NCI-H2107 treated with DMSO at 0.1 percent for 48 hours (cell line): ENCODE results near the gene ARHGAP24.

Source experiments
- DNase-seq: peaks from one replicate; lab custom pipeline; 2025; ENCODE audit not compliant: unreplicated experiment; lab: John Stamatoyannopoulos, UW

Gene ARHGAP24

GRCh38 chr4:85733798-85734197 lies 258.8 kb downstream of the ARHGAP24 start:
- DNase-seq = no peak

DNA sequence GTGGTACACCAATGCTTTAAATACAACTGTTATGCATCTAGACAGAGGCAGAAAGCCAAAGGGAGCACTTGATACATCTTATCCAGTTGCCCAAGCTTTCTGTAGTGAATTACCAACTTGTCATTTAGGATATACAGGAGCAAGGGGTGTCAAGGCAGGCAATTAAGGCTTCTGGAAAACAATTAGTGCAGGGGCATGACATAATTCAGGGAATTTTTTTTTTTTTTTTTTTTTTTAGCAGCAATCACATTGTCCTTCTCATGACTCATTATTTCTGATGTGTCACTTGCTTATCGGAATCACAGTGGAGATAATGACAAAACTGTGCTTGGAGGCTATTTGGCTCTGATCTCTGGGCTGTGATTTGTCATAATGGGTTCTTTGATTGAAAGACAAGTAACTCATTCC lies 259.5 kb downstream of the ARHGAP24 start:
- DNase-seq = no peak

GRCh38 chr4:85736571-85736970 lies 261.6 kb downstream of the ARHGAP24 start:
- no peak for DNase-seq

DNA sequence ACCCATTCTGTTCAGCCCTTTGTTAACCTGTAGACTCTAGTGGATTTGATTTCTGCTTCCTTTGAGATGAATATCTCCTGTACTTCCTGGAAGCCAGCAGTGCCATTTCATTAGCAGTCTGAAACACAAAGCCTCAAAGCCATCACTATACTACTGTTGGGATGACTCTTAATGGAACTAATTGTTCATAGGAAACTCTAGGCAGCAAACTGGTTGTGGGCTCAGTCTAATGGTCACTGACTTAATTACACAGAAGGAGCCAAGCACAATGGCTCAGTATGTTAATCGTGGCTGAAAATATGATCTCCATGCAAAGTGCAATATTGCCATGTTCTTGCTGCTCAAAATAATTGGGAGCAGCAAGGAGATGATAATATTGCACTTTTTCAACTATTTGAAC lies 262.3 kb downstream of the ARHGAP24 start:
- no peak for DNase-seq

DNA sequence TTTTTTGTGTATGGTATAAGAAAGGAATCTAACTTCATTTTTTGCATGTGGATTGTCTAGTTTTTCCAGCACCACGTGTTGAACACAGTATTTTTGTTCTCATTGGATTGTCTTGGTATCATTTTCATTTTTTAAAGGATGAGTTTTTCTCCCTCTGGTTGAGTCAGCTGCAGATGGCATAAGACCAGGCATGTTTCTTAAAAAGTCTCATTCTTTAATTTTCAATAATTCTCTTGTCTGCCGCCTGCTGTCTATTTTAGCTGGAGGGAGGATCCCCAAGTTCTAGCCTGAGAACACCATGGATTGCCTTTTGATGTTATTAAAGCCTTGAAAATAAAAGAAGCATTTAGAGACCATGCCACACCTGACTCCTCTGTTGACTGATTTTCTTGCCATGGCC lies 263.8 kb downstream of the ARHGAP24 start:
- DNase-seq = no peak

DNA sequence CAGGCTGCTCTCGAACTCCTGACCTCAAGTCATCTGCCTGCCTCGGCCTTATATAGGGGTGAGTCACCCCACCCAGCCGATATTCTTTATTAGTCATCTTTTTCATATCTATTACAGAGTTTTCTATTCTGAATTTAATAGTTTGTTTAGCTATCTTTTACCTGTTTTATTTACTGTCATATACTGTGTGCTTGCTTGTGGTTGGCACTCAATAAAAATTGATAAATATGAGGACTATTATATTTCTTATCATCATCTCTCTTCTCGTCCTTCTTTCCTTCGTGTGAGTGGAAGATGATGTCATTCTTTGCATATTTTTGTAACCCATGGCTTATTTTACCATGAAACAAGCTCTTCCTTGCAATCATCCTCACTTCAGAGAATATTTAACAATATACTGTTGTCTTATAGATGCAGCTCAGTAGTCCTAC lies 265.5 kb downstream of the ARHGAP24 start:
- no peak for DNase-seq

DNA sequence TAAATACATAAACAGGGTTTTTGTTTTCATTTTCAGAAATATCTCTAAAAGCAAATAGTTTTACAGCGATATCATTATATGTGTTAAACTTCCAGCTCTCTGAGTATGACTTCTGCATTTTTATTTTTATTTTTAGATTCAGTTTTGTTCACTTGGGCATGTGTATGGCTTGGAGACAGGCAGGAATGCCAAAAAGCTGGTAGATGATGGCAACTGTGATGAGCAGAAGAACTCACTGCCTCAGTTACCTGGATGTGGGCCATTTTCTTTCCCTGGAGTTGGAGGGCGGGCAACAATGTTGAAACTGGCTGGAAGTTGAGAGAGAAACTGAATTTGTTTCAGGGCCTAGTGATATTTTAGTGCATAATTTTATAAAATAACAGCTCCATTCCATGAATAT lies 266.4 kb downstream of the ARHGAP24 start:
- no peak for DNase-seq

DNA sequence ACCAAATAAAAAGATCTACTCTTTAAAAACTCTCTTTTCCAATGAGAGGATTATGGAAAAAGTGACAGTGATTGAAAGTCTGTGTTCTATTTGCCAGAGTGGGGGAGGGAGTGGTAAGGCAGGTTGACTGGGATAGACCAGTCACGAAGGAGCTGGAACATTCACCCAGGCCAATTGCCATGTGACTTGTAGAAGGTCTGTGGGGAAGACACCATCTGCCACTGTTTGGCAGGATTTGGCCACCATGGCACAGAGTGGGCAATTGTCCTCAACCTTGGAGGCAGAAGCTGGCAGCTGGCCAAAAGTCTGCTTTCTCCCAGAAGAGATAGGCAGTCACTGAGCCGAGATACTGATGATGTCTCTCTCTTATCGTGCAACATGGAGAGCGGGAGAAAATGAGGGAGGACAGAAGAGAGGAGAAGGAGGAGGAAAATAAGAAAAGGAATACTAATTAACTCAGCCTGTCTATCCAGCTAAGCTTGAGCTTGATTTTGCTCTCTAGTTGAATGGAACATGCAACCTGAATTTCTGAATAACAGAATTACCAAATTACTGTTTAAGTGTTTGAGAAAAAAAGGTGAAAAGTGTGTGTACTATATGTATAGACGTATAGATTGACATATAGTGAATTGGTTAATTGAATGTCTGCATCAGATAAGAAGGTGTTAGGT lies 267.1 kb downstream of the ARHGAP24 start:
- no peak for DNase-seq

GRCh38 chr4:85744950-85745349 lies 270.0 kb downstream of the ARHGAP24 start:
- no peak for DNase-seq

GRCh38 chr4:85745939-85746338 lies 271.0 kb downstream of the ARHGAP24 start:
- DNase-seq = no peak

DNA sequence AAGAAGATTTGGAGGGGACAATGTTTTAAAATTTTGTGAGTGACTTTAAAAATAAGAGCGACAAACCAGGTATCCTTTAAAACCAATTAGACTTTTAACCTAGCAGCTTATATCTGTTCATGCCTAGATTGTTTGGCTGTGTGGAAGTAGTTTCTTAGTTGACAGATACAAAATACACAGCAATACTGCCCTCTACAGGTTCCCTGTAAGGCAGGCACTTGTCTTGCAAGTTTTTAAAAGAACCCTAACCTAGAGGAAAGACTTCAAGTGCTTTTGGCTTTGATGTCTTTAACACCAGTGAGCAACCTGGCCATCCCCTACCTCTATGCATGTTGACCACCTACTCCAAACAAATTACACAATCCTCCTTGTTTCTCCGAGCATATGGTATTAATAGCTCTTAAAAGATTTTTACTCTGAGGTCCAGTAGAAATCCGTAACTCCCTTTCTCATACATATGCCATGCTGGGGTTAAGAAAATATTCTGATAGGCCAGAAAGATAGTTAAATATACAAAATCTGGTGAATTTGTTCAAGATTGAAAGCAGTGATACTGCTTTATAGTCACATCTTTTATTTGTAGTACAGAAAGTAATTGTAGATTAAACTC lies 273.0 kb downstream of the ARHGAP24 start:
- DNase-seq = peak; percentile 61

GRCh38 chr4:85748654-85749053 lies 273.7 kb downstream of the ARHGAP24 start:
- no peak for DNase-seq

DNA sequence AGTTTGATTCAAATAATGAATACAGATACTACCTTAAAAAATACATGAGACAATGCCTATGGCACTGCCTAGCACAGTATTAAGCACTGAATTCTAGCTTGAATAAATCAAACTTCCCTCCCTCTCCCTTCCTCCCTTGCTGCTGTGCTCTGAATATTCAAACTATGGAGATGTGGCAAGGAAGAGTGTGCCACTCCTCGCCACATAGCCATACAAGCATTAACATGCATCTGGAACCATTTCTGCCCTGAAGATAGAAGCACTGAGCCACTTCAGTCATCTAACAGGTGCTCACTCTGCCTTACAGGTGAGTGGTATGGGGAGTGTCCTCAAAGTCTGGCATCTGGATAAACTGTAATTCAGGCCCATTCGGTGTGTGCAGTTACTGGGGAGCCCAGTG lies 276.9 kb downstream of the ARHGAP24 start:
- DNase-seq = no peak

DNA sequence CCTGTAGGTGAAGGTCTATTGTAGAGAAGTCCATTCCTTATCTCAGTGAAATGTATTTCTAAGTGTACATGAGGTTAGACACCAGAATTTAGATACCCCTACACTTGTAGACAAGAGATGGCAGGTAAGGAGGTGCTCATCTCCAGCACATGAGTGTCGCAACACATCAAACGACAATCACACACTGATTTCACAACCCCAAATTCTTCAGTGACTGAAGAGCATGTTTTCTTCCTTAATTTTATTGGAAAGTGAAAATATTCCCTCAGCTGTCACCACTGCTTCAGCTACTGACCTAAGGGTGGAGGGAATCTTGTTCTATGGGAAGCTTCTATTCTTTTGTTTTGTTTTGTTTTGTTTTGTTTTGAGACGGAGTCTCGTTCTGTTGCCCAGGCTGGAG lies 280.3 kb downstream of the ARHGAP24 start:
- DNase-seq = no peak

- no peak for DNase-seq
Measured at GRCh38 chr4:85756938-85757337, 282.0 kb downstream of the ARHGAP24 start.

DNA sequence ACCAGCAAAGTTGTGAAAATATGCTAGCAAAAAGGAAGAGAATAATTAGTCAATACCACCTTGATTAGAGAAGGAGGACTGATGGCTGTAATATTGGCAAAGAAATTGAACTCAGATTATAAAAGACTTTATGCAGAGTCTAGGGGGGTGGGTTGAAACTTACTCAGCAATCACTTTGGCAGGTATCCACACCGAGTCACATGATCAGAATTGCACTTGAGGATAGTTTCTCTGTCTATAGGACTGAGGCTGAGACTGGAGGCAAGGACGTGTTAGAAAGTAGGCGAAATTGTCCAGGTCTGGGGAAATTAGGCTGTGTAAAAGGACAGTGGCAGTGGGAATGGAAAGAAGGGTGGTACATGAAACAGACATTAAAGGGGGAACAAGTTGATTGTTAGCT lies 284.4 kb downstream of the ARHGAP24 start:
- DNase-seq = no peak

DNA sequence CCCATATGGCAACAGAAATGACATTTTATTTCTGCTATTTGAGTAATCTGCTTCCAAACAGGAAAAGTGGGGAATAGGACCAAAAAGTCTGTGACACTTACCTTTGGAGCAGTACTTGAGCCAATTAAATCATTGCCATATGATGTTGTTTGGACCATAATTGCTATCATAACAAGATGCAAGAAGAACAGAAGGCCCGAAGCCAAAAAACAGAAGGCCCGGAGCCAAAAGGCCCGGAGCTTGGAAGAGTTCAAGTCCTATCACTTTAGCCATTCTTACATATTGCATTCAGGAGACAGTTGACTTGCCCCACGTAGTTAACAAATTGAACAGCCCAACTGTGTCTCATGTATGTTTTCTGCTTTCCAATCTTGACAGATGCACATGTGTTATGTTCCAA lies 285.6 kb downstream of the ARHGAP24 start:
- no peak for DNase-seq

DNA sequence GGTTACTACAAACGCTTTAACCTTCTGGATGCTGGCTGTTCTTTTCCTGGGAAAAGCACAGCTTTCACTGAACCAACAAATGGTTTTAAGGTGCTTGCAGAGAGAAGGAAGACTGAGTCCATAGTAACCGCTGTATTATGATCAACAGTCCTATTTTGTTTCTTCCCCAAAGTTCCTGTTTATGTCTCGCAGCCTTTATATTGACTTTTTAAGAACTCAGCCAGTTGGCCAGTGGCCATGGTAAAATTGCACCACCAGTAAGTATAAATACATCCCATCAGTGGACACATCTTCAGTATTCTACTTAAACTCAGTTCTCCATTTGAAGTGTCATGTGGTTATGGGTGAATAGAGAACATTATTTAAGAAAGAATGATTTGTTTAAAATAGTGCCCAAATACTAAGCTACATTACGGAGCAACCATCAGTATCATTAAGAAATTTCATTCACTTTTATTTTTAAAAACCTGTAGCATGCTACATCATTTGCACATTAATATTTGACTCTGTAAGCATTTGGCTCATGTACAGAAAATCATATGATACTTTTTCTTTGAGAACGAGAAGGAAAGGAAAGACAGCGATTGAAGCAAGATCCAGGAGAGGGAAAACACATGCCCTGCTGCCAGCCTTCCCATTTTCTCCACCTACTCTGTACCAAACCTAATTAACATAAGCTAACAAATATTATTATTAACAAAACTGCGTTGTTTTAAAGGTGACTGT lies 287.0 kb downstream of the ARHGAP24 start:
- DNase-seq = no peak

DNA sequence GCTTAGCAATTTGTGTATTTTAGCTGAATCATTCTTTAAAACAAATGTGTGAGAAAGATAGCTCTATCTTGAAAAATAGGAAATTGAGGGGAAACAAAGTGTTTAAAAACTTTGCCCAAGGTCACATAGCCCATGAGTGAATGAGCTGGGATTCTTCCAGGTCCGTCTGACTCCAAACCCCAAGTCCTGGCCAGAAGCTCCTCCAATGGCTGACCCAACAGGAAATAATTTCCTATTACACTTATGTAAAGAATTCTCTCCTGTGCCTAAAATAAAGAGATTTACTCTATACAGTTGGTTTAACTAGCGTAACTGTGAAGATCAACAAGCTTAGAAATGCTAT lies 287.6 kb downstream of the ARHGAP24 start:
- DNase-seq = no peak

DNA sequence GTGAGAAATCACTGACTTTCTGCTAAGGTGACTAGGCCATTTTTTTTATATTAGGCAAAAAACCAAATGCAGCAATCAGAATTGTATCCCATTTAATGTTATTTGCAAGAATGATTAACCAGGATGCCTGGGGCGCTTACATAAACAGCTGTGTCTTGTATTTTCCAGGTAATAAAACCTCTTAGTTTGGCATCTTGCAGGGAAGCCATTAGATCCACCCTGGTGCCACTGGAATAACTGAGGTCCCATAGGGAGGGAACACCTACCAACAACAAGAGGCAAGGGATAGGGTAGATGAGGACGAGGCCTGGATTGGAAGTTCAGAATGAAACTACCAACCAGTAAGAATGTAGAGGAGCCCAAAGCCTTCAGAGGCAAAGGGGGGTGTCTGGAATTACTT lies 288.3 kb downstream of the ARHGAP24 start:
- no peak for DNase-seq

DNA sequence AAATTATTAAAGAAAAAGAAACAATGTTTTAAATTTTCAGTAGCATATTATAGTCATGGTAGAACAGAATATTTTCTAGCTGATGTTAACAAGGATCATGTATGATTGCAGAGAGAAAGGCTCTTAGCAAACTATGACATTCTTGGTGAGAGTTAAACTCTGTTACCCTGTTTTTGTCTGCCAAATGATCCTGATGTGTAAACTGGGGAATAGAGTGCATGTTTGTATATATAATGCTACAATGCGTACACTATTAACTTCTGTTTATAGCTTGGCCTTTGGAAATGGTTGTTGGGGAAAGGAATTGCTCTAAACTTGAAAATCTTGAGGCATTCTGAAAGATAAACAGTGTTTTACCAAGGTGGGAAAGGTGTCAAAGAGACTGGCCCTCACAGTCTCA lies 292.7 kb downstream of the ARHGAP24 start:
- no peak for DNase-seq

DNA sequence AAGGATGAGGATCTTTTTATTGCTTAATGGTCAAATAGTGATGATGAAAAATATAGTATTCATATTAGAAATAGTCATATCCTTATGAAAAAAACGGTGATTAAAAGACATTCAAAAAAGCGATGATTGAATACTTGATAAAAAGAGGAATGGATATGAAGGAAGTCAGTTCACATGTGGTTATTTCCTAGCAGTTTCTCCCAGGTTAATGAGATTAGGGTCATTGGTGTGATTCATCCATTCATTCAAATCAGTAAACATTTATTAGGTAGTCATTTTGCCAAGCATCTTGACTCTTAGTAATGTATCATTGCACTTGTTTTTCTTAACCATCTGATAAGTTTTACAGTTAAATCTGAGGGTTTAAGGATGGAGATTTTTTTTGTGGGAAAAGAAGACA lies 294.1 kb downstream of the ARHGAP24 start:
- no peak for DNase-seq

GRCh38 chr4:85772470-85772869 lies 297.5 kb downstream of the ARHGAP24 start:
- DNase-seq = no peak
